Measurements from ENCODE around the gene BCL2L12.

Gene BCL2L12

DNA sequence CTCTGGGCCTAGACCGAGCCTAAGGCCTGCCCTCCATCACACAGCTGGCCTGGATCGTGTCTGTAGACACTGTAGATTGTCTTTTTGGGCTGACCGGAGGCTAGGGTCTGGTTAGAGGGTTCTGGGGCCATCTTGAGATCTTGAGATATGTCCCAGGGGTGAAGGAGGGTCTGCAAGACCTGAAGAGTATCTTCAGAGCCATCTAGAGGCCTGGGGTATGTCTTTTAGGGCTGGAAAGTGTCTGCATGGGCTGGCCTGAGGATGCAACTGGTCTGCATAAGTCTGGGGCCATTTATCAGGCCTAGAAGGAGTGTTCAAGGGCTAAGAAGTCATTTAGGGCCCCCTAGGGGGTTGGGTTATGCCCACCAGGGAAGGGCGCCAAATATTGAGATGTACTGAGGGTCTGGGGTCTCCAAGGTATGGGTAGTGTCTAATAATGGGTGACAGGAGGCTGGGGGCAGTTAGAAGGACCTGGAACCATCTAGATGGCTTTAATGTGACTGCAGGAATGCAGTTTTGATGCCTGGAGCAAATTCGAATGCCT lies 23.2 kb upstream of the BCL2L12 start:
- DNase-seq: peak; percentile 7

DNA sequence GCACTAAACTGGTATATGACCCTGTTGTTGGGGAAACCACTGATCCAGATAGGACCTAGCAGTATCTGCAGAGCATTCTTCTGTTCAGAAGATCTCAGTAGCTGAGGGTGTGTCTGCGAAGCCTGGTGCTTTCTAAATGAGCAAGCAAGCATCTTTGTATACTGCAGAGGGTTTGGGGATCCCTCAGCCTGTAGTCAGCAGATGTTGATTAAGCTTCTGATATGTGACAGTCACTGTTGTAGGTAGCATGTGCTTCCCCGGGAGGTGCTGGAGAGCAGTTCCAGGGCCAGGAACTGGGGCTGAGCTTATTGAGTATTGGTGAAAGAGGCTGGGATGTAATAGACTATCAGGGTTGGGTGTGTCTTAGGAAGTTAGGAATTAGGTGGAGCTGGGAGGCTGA lies 22.3 kb upstream of the BCL2L12 start:
- no peak for DNase-seq

DNA sequence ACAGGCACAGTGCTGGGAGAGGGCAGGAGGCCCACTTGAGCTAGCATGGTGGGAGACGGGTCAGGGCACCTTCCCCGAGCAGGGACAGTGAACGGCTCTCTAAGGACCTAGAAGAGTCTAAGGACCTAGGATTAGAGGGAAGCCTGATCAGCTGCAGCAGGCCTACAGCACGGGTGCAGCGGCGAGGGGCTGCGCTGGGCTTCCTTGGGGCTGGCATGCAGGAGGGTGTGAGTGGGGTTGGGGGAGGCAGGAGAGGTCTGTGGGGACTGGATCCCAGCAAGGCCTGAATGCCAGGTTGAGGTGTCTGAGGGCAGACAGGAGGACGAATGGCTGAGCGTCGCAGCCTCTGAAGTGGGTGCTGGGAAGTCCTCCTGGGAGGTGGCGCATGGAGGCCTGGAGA lies 20.1 kb upstream of the BCL2L12 start:
- DNase-seq: no peak

DNA sequence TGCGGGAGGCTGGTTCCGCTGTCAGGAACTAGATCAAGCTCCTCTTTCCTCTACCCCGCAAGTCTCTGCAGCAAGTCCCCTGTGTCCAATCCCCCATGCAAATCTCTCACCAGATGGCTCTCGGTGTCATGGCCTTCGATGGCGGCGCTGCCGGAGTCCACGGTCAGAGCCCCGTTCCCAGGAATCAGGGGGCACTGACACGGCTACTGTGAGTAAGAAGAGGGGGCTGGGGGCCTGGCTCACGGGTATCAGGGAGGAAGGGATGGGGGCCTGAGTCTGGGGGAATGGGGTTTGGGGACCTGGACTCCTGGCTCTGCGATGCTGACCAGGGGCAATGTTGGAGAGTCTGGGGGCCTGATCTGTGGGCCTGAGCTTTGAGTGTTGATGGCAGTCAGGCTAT lies 19.7 kb upstream of the BCL2L12 start:
- no peak for DNase-seq

DNA sequence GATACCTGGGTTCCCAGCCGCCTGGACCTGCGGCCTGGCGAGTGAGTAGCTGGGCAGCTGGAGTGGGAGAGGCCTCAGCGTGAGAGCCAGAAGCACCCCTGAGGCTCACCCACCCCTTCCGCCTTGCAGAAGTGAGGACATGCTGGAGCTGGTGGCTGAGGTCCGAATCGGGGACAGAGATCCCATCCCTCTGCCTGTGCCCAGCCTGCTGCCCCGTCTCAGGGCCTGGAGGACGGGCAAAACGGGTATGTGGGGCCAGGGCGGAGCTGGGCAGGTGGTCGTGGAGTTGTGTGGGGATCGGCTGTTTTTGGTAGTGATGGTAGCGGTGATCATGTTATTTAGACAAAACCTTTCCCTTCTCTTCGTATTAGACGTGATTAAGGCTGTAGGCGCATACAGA lies 19.1 kb upstream of the BCL2L12 start:
- DNase-seq: no peak

DNA sequence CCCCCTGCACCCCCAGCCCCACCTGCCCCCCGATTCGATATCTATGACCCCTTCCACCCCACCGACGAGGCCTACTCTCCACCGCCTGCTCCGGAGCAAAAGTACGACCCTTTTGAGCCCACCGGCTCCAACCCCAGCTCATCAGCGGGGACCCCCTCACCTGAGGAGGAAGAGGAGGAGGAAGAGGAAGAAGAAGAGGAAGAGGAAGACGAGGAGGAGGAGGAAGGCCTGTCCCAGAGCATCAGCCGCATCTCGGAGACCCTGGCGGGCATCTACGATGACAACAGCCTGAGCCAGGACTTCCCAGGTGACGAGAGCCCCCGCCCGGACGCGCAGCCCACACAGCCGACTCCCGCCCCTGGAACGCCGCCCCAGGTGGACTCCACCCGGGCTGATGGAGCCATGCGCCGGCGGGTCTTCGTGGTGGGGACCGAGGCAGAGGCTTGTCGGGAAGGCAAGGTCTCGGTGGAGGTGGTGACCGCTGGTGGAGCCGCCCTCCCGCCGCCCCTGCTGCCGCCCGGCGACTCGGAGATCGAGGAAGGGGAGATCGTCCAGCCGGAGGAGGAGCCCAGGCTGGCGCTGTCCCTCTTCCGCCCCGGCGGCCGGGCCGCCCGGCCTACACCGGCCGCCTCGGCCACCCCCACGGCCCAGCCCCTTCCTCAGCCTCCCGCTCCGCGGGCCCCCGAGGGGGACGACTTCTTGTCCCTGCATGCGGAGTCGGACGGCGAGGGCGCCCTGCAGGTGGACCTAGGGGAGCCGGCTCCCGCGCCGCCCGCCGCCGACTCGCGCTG lies 14.5 kb upstream of the BCL2L12 start:
- no peak for DNase-seq

DNA sequence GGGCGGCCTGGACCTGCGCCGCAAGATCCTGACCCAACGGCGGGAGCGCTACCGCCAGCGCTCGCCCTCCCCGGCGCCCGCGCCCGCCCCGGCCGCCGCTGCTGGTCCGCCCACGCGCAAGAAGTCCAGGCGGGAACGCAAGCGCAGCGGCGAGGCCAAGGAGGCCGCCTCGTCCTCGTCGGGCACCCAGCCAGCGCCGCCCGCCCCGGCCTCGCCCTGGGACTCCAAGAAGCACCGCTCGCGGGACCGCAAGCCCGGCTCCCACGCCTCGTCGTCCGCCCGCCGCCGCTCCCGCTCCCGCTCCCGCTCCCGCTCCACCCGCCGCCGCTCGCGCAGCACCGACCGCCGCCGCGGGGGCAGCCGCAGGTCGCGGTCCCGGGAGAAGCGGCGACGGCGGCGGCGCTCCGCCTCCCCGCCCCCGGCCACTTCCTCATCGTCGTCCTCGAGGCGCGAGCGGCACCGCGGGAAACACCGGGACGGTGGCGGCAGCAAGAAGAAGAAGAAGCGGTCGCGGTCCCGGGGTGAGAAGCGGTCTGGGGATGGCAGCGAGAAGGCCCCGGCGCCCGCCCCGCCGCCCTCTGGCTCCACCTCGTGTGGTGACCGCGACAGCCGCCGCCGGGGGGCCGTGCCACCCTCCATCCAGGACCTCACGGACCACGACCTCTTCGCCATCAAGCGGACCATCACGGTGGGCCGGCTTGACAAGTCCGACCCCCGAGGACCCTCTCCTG lies 13.7 kb upstream of the BCL2L12 start:
- DNase-seq: no peak

DNA sequence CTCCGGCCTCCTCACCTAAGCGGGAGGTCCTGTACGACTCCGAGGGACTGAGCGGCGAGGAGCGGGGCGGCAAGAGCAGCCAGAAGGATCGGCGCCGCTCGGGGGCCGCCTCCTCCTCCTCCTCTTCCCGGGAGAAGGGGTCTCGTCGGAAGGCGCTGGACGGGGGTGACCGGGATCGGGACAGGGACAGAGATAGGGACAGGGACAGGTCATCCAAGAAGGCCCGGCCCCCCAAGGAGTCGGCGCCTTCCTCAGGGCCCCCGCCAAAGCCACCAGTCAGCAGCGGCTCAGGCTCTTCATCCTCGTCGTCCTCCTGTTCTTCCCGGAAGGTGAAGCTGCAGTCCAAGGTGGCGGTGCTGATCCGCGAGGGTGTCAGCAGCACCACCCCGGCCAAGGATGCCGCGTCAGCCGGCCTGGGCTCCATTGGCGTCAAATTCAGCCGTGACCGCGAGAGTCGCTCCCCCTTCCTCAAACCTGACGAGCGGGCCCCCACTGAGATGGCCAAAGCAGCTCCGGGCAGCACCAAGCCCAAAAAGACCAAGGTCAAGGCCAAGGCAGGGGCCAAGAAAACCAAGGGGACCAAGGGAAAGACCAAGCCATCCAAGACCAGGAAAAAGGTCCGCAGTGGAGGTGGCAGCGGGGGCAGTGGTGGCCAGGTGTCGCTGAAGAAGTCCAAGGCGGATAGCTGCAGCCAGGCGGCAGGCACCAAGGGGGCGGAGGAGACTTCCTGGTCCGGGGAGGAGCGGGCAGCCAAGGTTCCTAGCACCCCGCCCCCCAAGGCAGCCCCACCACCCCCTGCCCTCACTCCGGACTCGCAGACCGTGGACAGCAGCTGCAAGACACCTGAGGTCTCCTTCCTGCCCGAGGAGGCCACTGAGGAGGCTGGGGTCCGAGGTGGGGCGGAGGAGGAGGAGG lies 12.9 kb upstream of the BCL2L12 start:
- DNase-seq: no peak

DNA sequence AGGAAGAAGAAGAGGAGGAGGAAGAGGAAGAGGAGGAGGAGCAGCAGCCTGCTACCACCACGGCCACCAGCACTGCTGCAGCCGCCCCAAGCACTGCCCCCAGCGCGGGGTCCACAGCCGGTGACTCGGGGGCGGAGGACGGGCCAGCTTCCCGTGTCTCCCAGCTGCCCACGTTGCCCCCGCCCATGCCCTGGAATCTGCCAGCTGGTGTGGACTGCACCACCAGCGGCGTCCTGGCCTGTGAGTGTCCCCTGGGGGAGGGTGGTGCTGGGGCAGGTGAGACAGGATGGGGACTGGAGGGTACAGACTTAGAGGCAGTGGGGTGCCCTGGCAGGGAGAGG lies 12.3 kb upstream of the BCL2L12 start:
- DNase-seq: no peak

DNA sequence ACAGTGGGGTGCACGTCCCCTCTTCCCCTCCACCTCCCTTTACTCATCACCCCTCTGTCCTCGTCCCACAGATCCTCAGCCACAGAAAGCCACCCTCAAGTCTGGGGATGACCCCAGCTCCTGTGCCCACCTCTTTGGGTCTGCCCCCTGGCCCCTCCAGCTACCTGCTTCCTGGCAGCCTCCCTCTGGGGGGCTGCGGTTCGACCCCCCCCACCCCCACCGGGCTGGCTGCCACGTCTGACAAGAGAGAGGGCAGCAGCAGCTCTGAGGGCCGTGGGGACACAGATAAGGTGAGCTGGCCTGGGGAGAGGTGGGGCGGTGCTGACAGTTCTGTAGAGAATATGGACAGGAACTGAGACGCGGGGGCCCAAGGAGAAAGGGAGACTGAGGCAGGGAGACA lies 11.2 kb upstream of the BCL2L12 start:
- DNase-seq: no peak

DNA sequence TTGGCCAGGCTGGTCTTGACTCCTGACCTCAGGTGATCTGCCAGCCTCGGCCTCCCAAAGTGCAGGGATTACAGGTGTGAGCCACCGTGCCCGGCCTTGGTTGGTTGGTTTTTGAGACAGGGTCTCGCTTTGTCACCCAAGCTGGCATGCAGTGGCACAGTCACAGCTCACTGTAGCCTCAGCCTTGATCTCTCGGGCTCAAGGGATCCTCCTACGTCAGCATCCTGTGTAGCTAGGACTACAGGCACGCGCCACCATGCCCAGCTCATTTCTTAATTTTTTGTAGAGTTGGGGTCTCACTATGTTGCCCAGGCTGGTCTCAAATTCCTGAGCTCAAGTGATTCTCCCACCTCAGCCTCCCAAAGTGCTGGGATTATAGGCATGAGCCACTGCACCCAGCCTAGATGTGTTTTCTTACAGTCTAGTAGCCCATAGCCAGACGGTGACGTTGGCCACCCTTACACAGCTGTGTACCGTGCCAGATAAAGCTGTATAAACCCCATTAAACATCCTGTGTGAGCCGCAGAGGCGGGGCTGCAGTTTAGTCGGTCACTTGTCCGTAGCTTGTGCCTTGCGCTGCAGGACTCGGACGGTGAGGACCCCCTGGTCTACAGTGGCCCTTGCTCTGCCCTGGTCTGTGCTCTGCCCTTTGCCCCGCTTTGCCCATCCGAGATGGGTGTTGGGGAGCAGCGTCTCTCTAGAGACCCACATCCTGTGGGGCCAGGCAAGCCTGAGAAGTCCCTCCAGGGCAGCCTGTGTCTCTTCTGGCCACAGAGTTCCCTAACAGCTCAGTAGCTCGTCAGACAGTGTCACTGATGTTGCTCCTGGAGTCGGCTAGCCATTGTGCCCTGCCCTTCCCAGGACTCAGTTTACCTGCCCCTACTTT lies 9.9 kb upstream of the BCL2L12 start:
- no peak for DNase-seq

DNA sequence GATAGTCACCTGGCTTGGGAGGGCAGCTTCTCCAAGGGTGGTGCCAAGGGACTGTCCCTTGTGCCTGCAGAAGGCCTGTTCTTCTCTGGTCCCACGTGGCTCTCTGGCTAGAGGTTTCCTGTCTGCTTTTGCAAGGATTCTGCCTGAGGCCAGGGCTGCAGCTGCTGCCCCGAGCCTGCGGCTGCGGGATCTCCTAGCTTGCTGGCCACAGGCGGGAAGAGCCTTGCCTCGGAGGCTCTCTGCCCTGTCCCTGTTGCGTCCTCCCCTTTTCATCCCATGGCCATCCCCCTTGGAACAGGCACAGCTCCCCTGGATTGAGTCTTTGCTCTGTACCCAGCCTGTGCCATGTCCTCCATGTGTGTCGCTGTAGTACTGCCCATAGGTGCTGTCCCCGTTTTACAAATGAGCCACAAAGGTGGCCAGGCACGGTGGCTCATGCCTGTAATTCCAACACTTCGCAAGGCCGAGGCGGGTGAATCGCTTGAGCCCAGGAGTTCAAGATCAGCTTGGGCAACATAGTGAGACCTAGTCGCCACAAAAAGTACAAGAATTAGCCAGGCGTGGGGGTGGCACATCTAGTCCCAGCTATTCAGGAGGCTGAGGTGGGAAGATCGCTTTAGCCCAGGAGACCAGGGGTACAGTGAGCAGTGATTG lies 9.2 kb upstream of the BCL2L12 start:
- DNase-seq: no peak

DNA sequence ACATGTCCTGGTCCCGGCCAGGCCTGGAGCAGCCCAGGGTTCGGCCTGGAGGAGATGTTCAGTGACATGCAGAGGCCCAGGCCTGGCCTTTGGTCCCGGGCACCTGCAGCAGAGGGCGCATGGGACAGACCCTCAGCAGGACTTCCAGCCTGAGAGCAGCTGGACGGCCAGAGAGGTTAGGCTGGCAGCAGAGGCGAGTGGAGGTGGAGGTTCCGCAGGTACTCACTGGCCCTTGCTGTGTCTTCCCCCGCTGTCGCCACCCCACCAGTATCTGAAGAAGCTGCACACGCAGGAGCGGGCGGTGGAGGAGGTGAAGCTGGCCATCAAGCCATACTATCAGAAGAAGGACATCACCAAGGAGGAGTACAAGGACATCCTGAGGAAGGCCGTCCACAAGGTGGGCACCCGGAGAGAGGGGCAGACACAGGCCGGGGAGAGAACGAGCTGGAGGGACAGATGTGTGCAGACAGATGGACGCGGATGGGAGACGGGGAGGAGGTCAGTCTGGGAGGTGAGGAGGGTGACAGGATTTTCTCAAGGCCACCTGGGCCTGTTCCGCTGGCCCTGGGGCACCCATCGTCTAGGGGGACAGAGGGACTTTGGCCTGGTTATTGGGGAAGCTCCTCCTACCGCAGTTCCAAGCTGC lies 8.1 kb upstream of the BCL2L12 start:
- DNase-seq: no peak

DNA sequence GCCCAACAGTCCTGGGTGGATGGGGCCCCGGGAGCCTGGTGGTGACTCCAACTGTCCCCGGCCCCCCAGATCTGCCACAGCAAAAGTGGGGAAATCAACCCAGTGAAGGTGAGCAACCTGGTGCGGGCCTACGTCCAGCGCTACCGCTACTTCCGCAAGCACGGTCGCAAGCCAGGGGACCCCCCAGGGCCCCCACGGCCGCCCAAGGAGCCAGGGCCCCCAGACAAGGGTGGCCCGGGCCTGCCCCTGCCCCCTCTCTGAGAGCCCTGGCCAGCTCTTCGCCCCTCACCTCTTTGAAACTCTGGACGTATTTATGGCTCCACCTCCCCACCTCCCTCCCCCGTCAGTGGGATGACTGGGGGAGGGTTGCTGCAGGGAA lies 7.6 kb upstream of the BCL2L12 start:
- DNase-seq: no peak

DNA sequence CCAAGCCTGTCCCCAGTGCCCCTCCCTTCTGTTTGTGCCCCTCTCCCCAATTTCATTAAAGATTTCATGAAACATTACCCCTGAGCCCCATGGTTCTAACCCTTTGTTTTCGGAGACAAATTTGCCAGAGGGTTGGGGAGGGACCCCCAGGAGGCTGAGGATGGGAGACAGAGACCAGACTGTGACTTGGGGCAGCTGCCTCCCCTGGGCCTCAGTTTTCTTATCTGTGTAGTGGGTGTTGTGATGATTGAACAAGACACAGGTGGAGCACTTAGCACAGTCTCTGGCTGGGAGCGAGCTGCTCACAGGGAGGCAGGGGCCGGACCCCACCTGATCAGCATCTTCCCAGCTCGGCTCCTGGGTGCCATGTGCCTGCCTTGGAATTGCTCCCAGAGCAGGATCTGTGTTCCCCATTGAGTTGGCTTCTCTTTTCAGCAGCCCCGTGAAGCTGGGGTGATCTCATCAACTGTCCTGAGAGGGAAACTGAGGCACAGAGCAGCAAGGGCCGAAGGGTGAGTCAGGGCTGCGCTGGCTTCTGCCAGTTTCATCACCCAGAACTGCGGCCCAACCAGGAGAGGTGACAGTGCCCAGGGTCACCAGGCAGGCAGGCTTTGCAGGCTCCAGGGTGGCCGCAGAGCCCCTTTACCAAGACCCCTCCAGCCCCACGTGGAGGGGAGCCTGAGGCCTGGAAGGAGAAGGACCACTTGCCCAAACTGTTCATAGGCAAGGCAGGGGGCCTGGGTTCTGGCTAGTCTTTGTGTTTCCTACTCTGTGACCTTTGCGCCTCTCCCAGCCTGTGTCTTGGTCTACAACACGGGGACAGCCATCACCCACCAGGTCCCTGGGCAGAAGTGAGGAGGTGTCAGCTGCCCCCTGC lies 6.9 kb upstream of the BCL2L12 start:
- DNase-seq: no peak

DNA sequence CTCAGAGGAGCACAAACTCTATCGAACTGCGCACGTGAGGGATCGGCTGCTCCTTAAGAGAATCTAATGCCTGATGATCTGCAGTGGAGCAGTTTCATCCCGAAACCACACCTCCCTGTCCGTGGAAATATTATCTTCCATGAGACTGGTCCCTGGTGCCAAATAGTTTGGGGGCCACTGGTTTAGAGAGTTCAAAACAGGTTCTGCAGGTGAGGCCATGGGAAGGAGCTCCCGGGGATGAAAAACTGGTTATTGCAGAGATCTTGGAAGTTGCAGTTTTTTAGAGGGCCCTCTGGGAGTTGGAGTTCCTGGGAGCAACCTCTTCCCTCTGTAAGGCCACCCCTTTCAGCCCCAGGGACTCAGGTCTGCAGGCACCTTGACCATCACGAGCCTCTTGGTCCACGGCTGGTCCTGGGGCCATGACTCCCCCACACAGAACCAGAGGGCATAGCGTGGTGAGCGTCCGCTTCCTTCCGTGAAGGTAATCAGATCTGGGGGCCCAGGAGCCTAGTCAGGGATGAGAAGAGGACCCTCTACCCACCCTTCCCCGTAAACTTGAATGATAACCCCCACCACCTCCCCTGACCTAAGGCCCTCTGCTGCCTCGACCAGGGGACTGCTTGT lies 5.3 kb upstream of the BCL2L12 start:
- DNase-seq: no peak

DNA sequence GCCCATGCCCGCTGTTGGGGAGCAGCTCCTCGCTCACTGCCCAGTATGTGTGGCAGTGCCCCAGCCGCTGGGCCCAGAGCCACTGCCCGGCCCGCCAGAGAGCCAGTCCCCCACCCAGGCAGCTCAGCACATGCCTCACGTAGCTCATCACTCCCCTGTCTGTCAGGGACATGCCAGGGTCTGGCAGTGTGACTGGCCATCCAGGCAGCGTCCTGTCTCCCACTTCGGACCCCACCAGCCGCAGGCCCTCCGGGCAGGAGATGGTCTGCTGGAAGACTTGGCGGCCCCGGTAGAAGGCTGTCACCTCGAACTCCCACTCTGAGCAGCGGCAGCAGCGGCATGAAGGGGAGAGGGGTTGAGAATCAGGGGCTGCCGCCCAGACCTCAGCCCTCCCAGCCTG lies 3.7 kb upstream of the BCL2L12 start:
- no peak for DNase-seq

DNA sequence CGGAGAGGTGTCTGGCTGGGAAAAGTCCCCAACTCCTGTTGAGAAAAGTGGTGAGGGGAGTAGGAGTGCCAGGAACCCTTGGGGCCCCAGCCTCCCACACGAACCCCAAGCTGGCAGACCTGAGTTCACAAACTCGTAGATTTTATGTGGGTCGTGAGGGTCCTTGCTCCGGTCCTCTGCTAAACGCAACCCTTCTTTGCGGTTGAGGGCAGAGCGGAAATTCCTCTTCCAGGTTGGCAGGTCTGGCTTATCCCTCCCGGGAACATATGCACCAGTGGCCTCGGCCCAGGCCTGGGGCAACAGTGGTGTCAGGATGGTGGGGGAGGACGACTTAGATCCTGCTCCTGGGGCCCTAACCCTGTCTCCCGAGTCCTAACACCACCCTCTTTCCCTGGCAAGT lies 2.5 kb upstream of the BCL2L12 start:
- DNase-seq: no peak

DNA sequence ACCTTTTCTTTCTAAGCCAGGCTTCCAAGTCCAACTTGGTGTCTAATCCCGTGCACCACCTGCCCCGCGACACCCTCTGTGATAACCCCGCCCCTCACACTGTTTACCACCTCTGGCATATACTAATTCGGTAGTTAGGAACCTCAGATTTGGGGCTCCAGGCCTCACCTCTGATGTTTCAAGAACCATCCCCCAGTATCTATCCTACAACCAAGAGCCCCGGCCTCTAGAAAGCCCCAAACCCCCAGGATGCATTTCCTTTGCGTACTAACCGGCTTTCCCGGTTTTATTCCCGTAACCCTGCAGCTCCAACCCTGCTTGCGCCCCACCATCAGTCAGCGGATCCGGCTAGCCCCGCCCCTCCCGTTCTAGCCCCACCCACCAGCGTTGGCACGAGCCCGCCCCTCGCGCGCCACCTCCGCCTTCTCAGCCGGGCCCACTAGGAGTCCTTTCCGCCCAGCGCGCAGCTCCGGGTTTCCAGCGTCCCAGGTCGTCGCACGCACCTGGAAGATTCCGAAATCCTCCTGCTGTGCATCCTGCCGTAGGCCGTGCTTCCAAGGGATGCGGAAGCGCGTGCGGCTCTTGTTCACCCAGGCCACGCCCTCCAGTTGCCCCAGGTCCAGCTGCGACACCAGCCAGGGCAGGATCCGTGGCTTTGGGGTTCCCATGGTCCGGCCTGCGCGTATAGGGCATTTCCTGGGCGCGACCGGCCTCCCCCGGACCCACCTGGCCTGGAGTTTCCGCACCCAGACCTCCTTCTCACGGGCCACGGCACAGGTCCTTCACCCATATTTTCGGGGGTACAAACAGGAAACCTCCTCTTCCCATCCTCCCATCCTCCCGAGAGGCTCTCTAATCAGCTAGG lies 1.3 kb upstream of the BCL2L12 start:
- DNase-seq: peak; percentile 84

All from suppressor macrophage treated with lipopolysaccharide for 4 hours (primary cell).